GM12878 (cell line): ENCODE data around the gene RMND1. TPM values are rescaled to one million over a fixed set of nuclear protein-coding genes. Genes with fewer than 3 reads are reported as not detected.
A peak's percentile ranks its signal among the peaks of the same experiment; 100 is the strongest.

ENCODE experiments used
- ATF7 ChIP-seq: fragments of 450-650 bp; IDR thresholded peaks from 2 replicates; pipeline ENCODE4 v1.6.1; 2016; ENCODE audit warnings: low read depth, mild to moderate bottlenecking
- GATAD2B ChIP-seq: fragments of 450-650 bp; conservative IDR thresholded peaks from 2 replicates; pipeline ENCODE4 v1.6.1; 2017; ENCODE audit warnings: low read depth, mild to moderate bottlenecking, moderate library complexity
- HDAC2 ChIP-seq: fragments of 200-600 bp; sonication (generic); IDR thresholded peaks from 2 replicates; pipeline ENCODE4 v1.6.1; 2017
- HDAC6 ChIP-seq: fragments of 200-600 bp; sonication (generic); IDR thresholded peaks from one replicate; pipeline ENCODE4 v1.8.0; 2017; ENCODE audit warnings: antibody characterized with exemption; ENCODE audit not compliant: unreplicated experiment
- IRF4 ChIP-seq: IDR thresholded peaks from 2 replicates; pipeline ENCODE4 v1.6.1; 2011; ENCODE audit warnings: low read depth, low read length
- LARP7 ChIP-seq: fragments of 450-650 bp; IDR thresholded peaks from 2 replicates; pipeline ENCODE4 v1.6.1; 2017; ENCODE audit warnings: mild to moderate bottlenecking
- PAX8 ChIP-seq: fragments of 450-650 bp; IDR thresholded peaks from 2 replicates; pipeline ENCODE4 v1.6.1; 2017; ENCODE audit warnings: mild to moderate bottlenecking, moderate library complexity
- SIX5 ChIP-seq: IDR thresholded peaks from 2 replicates; pipeline ENCODE4 v1.6.1; 2011; ENCODE audit warnings: mild to moderate bottlenecking, low read depth, low read length, moderate library complexity; ENCODE audit not compliant: severe bottlenecking
- SRF ChIP-seq, 2 experiments: IDR thresholded peaks; 2 replicates each; pipeline ENCODE4 v1.6.1; 2011; ENCODE audit warnings: low read depth in 2 of 2, low read length in 2 of 2, mild to moderate bottlenecking in 1 of 2, moderate library complexity in 1 of 2
- STAT1 ChIP-seq: fragments of 450-650 bp; conservative IDR thresholded peaks from 2 replicates; pipeline ENCODE4 v1.6.1; 2014; ENCODE audit warnings: antibody characterized with exemption, mild to moderate bottlenecking
- SUZ12 ChIP-seq: fragments of 200-600 bp; sonication (generic); IDR thresholded peaks from one replicate; pipeline ENCODE4 v1.6.1; 2018; ENCODE audit warnings: antibody characterized with exemption, mild to moderate bottlenecking; ENCODE audit not compliant: unreplicated experiment
- ZBTB40 ChIP-seq: fragments of 450-650 bp; IDR thresholded peaks from 2 replicates; pipeline ENCODE4 v1.6.1; 2016; ENCODE audit warnings: mild to moderate bottlenecking, moderate library complexity, borderline replicate concordance
- ZNF687 ChIP-seq: fragments of 450-650 bp; IDR thresholded peaks from 2 replicates; pipeline ENCODE4 v1.6.1; 2017; ENCODE audit warnings: mild to moderate bottlenecking, moderate library complexity
- ZSCAN29 ChIP-seq: fragments of 450-650 bp; IDR thresholded peaks from 2 replicates; pipeline ENCODE4 v1.6.1; 2017; ENCODE audit warnings: mild to moderate bottlenecking, moderate library complexity
- polyA plus RNA-seq, 11 experiments: library from polyadenylated mRNA; depleted of rRNA in 4 of 11; unstranded in 6 of 11; stranded (reverse) in 5 of 11; fragments of >200 nt; fragmentation: Nextera tagmentation in 4 of 11; fragmentation: Illumina TruSeq in 1 of 11; extraction: Ambion mirVana in 4 of 11; extraction: Trizol in 1 of 11; gene quantifications; 1 replicate in 1 of 11; 2 replicates in 10 of 11; pipeline versions ENCODE4 v1.2.1 to v1.2.3, GENCODE V29; 2011 to 2016; ENCODE audit warnings: inconsistent platforms in 2 of 11, missing spikeins in 2 of 11, low read depth in 1 of 11
- total RNA-seq, 4 experiments: library from RNA; depleted of rRNA in 3 of 4; stranded (reverse); fragments of >200 nt in 3 of 4; fragmentation: Illumina TruSeq in 1 of 4; extraction: Trizol in 1 of 4; gene quantifications; 2 replicates each; pipeline versions ENCODE4 v1.2.1 to v1.2.3, GENCODE V29; 2013 to 2021
- TF ChIP-seq, protein P1 (sequence below): fragments of 450-650 bp; formaldehyde crosslinking; IDR thresholded peaks from 2 replicates; pipeline ENCODE4 v1.5.0; 2022; ENCODE audit warnings: mild to moderate bottlenecking, missing genetic modification characterization
- TF ChIP-seq, protein P2 (sequence below): fragments of 450-650 bp; IDR thresholded peaks from 2 replicates; pipeline ENCODE4 v1.6.1; 2017; ENCODE audit warnings: antibody characterized with exemption, mild to moderate bottlenecking, moderate library complexity

RMND1 gene
- total and polyA plus RNA-seq, 10 of the 15 experiments (the other 5 are each of a cell fraction or from before 2014, with no cell fraction given) = 15.9 to 34.5 (median 21.4) TPM

GRCh38 chr6:151390851-151391470 is 61.0 kb downstream of the RMND1 start (continued):
- no peak for TF ChIP-seq ZBTB40
- no peak for TF ChIP-seq ZNF687
- TF ChIP-seq ZSCAN29 = no peak; the same call in 1 of the 2 replicates
- no peak for TF ChIP-seq SRF (IDR thresholded peaks at IDR 0.05; ENCODE audit: low read depth in 2 of 2, low read length in 2 of 2)
- TF ChIP-seq HDAC2 = no peak
- TF ChIP-seq GATAD2B = peak; percentile 85
- TF ChIP-seq PAX8 = no peak
- TF ChIP-seq SUZ12 = no peak
- TF ChIP-seq LARP7 = no peak; the same call in none of the 2 replicates
- no peak for TF ChIP-seq ATF7
- no peak for TF ChIP-seq SIX5
- no peak for TF ChIP-seq IRF4
- TF ChIP-seq, protein P1, sequence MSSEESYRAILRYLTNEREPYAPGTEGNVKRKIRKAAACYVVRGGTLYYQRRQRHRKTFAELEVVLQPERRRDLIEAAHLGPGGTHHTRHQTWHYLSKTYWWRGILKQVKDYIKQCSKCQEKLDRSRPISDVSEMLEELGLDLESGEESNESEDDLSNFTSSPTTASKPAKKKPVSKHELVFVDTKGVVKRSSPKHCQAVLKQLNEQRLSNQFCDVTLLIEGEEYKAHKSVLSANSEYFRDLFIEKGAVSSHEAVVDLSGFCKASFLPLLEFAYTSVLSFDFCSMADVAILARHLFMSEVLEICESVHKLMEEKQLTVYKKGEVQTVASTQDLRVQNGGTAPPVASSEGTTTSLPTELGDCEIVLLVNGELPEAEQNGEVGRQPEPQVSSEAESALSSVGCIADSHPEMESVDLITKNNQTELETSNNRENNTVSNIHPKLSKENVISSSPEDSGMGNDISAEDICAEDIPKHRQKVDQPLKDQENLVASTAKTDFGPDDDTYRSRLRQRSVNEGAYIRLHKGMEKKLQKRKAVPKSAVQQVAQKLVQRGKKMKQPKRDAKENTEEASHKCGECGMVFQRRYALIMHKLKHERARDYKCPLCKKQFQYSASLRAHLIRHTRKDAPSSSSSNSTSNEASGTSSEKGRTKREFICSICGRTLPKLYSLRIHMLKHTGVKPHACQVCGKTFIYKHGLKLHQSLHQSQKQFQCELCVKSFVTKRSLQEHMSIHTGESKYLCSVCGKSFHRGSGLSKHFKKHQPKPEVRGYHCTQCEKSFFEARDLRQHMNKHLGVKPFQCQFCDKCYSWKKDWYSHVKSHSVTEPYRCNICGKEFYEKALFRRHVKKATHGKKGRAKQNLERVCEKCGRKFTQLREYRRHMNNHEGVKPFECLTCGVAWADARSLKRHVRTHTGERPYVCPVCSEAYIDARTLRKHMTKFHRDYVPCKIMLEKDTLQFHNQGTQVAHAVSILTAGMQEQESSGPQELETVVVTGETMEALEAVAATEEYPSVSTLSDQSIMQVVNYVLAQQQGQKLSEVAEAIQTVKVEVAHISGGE = no peak
- TF ChIP-seq, protein P2, sequence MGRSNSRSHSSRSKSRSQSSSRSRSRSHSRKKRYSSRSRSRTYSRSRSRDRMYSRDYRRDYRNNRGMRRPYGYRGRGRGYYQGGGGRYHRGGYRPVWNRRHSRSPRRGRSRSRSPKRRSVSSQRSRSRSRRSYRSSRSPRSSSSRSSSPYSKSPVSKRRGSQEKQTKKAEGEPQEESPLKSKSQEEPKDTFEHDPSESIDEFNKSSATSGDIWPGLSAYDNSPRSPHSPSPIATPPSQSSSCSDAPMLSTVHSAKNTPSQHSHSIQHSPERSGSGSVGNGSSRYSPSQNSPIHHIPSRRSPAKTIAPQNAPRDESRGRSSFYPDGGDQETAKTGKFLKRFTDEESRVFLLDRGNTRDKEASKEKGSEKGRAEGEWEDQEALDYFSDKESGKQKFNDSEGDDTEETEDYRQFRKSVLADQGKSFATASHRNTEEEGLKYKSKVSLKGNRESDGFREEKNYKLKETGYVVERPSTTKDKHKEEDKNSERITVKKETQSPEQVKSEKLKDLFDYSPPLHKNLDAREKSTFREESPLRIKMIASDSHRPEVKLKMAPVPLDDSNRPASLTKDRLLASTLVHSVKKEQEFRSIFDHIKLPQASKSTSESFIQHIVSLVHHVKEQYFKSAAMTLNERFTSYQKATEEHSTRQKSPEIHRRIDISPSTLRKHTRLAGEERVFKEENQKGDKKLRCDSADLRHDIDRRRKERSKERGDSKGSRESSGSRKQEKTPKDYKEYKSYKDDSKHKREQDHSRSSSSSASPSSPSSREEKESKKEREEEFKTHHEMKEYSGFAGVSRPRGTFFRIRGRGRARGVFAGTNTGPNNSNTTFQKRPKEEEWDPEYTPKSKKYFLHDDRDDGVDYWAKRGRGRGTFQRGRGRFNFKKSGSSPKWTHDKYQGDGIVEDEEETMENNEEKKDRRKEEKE = no peak
- TF ChIP-seq STAT1 = no peak
- TF ChIP-seq HDAC6 = no peak
